HG02870 (cell line): ENCODE measurements around the gene TAL1.
A peak's percentile ranks its signal among the peaks of the same experiment; 100 is the strongest.

Experiments used
- ATAC-seq: cut with Tn5 transposase; IDR thresholded peaks from one replicate; pipeline ENCODE4 v1.9.1; 2021; ENCODE audit warnings: mild to moderate bottlenecking, moderate library complexity; ENCODE audit not compliant: unreplicated experiment

TAL1 gene

DNA sequence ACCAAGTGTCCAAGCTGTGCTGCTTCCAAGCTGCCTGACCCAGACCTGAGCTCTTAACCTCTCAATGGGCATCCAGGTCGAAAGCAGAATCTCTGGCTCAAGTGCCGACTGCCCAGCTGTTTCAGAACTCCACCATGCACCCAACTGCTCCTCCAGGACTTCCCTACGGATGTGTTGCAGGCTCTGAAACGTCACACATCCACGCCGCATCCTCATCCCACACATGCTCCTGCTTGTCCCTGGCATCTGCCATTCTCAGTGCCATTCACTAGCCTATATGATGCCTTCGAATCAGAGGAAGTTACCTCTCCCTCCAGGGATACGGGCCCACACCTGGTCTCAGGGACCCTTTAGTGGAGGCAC, 53.4 kb downstream of the TAL1 start:
- no peak for ATAC-seq

DNA sequence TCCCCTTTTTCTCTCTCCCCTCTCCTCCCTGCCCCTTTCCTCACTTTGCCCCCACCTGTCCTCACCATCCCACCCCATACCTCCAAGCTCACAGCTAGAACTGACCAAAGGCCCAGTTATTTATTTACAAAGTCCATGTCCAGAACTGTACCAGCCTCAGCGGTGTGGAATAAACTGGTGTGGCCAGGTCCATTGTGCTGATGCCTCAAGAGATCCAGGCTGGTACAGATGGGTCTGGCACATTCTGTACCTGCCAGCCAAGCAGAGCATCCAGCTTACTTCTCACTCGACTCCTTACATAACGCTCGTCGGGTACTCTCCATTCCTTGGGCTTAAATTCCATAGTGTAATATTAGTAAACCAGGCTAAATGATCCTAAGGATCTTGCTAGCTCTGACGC, 54.0 kb downstream of the TAL1 start:
- ATAC-seq, result no peak

DNA sequence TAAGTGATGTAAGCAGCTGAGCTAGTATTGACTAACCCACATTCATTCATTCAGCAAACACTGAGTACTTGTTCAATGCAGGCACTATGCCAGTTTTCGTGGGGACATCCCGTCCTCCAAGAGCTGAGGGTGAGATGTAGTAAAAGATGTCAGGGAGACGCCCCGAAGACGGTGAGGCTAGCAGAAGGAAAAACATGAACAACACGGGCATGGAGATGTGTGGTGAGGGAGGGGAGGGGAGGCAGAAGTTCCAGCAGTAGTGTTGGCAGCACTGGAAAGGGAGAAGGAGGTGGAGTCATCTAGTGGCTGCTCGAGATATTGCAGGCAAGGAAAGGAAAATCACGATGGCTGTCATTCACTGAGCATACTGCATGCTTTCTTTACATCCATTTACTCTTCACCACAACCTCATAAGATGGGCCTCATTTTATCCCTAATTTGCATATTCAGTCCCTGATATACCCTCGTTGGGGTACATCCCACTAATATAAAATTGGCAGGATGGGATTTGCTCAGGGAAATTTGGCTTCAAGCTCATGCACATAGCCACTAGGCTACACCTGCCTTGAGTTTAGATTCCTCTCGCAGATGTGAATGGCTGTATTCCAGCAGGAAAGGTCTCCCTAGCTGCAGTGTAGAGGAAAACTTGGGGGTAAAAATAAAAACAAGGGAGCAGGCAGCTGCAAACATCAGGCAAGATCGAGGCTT, 56.6 kb downstream of the TAL1 start:
- peak; percentile 41 for ATAC-seq

DNA sequence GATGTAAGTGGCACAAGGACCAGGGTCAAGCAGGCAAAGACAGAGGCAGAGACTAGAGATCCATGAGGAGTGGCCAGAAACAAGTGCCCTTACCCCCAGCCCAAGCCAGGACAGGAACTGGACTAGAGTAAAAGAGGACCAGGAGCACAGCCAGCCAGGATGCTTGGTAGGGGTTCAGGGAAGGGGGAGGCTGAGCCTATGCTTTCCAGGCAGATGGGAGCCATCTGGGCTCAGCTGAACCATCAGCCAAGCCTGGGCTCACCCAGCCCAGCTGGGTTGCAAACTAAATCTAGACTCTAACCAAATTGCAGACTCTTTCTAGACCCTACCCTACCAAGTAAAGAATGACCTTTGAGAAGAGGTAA, 57.4 kb downstream of the TAL1 start:
- ATAC-seq, result no peak

DNA sequence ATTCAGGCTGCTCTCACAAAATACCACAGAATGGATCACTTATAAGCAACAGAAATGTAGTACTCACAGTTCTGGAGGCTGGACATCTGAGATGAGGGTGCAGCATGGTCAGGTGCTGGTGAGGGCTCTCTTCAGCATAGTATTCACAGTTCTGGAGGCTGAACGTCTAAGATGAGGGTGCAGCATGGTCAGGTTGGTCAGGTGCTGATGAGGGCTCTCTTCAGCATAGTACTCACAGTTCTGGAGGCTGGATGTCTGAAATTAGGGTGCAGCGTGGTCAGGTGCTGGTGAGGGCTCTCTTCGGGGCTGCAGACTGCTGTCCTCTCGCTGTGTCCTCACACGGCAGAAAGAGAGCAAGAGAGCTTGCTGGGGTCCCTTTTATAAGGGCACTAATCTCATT, 59.2 kb downstream of the TAL1 start:
- no peak for ATAC-seq
